Measurements from ENCODE around the gene THSD4.
"Not testable (repeated sequence)": the region's sequence is repeated elsewhere in the genome, so short reads cannot be mapped to it uniquely, and the experiment has no call there.

Gene THSD4

DNA sequence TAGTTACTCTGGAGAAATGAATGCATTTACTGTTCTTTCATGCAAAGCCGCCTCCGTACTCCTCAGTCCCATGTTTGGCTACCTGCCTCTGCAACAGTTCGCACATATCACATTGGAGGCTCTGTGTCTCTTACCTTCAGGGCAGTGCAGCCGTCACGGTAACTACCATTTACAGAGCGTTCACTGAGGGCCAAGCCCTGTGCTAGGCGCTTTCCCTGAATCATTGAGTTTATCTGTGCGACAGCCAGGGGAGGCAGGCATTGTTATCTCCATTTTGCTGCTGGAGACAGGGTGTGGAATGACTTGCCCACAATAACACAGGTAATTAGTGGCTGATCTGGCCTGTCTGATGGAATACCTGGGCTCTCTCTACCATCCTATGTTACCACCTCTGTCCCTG, 115.0 kb downstream of the THSD4 start:
- no peak for DNase-seq

- no peak for DNase-seq
Observed at GRCh38 chr15:71231758-71232157, 116.5 kb downstream of the THSD4 start.

DNA sequence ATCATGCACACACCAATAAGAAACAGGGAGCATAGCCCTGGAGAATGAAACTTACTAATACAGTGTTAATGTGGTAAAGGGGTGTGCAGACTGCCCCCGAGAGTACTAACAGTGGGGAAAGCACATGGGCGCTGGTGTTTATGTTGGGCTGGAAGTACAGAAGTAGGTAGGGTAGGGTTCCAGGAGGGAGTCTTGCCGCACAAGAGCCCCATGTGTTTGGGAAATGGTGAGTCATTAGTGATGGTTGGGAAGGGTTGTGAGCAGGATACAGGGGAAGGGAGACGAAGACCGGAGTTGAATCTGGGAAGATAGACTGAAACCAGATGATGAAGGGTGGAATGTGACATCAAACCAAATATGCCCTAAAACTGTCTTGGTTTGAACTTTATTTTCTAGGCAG, 117.1 kb downstream of the THSD4 start:
- no peak for DNase-seq

- DNase-seq: no peak
Observed at GRCh38 chr15:71237456-71238188, 122.4 kb downstream of the THSD4 start.

- DNase-seq: no peak
Observed at GRCh38 chr15:71238926-71239325, 123.7 kb downstream of the THSD4 start.

GRCh38 chr15:71239592-71240364, 124.5 kb downstream of the THSD4 start:
- DNase-seq: no peak

- DNase-seq: no peak
Observed at GRCh38 chr15:71242292-71242691, 127.0 kb downstream of the THSD4 start.

DNA sequence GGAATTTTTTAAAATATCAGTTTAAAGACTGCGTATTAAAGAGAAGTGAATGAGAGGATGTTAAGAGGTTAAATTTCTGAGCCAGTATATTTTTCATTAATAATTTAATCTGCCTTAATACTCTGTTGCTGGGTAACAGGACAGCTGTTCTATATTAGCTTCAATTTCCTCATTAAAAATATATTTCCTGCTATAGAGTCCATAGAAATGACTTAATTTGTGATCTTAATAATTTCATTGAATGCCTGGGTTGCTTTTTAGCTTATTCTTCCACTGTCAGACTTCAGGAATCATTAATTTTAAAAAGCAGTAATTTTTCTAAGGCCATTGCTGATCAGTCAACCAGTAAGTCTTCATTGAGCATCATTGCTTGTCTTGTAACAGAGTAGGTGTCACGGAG, 129.0 kb downstream of the THSD4 start:
- no peak for DNase-seq

DNA sequence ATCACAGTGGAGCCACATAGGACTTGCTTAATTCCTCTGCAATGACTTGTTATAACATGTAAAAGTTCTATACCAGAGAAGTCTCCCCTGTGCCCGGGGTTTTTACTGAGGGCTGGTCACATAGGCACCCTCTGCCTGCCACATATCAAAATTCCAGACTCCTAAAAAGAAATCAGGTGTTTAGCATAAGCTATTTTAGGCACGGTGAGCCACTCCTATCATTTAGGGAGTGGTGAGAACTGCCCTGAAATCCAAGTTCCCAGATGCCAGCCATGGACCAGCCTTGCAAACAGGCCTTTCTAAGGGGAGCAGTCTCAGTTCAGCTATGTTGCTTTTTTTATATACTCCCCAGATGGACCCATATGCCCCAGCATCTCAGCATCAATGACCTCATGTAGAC, 130.3 kb downstream of the THSD4 start:
- DNase-seq: no peak

DNA sequence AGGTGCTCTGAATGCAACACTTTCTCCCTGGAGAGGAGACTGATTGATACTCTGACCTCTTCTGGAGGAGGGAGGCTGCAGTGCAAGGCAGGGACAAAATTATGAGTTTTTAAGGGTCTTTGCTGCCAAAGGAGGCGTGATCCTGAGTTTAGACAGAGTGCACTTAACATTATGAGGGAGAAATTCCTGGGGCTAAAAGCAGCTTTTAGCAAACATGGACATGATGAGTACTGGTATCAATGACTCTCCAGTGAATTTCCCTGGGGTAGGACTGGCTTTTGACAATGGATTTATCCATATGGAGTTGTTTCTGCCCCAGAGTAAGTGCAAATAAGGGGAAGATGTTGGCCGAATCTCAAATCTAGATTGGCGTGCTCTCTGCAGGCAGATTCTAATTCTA, 133.1 kb downstream of the THSD4 start:
- no peak for DNase-seq

DNA sequence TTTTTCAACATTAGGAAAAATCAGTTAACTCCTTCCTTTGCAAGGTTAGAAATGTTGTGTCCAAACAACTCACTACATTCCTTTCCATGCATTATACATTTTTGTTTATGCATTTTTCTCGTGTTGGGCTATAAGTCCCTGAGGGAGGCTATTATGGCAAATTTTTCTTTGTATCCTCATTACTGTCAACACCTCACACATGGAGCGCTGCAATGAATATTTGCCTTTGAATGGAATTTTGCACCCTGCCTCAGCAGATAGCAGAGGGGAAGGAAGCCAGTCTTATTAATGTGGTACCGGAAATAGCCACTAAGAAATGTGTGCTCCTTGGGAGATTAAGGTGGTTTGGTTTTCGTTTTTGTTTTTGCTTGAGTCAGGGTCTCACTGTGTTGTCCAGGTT, 134.7 kb downstream of the THSD4 start:
- no peak for DNase-seq

GRCh38 chr15:71250936-71251583, 135.8 kb downstream of the THSD4 start:
- no peak for DNase-seq

DNA sequence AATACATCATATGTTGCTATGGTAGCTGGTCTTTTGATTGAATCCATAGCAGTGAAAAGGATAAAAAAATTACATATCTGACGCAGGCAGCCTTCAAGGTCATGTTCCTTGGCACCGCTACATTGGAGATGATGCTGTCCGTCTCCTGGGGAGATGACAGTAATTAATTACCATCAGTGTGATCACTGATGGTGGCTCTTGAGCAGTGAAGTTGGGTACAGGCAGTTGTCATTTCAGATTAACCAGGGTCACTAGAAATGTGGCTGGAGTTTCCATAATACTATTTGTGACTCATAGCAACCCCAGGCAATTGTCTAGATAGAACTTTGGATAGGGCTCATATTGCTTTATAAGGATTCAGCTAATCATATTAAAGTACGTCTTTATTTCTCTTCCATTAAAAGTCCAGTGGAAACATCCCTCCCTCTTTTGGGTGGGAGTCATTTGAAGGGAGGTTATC, 136.3 kb downstream of the THSD4 start:
- DNase-seq: no peak

GRCh38 chr15:71252044-71252739, 136.9 kb downstream of the THSD4 start:
- no peak for DNase-seq

DNA sequence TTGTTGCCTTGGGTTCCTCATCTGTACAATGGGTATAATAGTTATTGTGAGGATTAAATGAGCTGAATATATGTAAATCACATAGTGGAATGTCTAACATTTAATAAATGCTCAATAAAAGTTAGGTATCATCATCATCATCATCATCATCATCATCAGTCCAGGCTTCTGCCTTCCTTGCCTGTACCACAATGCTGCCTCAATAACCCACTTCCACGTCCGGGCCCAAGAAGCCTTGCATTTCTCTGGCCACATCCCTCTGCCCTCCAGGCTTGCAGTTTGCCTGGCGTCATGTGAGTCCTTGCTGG, 137.4 kb downstream of the THSD4 start:
- DNase-seq: no peak

DNA sequence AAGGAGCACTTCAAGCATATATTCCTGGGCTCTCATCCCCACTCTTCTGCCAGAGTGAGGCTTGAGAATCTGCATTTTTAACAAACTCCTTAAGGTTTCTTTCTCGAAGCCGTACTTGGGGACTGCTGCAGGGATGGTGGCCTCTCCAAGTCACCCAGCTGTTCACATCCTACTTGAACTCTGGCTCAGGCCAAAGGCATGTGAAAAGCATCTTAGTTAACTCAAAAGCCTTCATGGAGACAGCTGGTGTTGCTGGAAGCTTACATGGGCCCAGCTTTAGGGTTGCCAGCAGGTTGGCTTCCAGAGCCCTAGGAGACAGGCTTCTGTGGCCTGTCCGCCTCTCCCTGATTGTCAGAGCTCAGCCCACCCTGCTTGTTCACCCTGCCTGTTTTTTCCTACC, 139.2 kb downstream of the THSD4 start:
- no peak for DNase-seq

DNA sequence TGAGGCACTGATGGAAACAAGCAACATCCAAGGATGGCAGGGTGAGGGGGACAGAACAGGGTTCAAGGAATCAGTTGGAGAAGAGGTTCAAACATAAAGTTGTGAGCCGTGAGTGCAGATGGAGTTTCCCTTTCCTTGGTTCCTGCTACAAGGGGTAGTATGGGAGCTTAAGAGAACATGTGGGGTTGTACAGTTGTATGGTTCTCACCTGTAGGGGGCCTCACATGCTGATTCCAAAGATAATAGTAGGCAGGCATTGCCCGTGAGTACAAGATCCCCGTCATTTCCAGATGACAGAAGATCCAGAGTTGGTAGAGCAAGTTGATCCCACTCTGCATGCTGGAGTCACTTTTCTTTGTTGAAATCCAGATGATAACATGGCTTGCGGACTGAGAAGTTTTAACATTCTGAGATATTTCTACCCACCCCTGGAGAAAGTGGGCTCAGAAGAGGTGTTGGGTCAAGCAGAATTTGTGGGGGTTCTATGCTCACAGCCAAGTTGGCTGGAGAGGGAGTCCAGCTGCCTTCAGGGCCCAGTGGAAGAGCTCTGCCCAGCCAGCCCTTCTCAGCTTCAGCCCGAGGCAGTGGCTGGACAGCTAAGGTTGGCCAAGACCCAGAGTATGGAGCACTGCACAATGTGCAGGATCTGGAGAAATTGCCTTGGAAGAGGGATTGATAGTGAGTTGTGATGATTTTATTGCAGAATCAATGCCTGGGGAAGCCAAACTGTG, 141.8 kb downstream of the THSD4 start:
- DNase-seq: no peak

- no peak for DNase-seq
Observed at GRCh38 chr15:71259866-71260265, 144.6 kb downstream of the THSD4 start.

DNA sequence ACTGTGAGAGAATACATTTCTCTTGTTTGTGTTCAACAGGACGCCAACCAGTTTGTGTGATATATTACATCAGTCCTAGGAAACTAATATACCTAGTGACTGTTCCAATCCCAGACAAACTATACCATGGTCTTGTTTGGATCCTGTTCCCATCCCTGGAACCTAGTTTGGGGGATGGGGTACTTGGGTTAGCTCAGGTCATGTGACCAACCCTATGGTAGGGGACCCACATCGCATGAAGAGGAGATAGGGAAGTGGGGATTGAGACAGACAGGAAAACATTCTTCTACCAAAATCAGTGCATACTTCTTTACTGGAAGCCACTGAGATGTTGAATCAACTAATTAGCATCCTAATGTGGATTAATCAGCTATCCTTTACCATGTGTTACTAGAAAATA, 146.1 kb downstream of the THSD4 start:
- no peak for DNase-seq

- no peak for DNase-seq
Observed at GRCh38 chr15:71261909-71262308, 146.6 kb downstream of the THSD4 start.

DNA sequence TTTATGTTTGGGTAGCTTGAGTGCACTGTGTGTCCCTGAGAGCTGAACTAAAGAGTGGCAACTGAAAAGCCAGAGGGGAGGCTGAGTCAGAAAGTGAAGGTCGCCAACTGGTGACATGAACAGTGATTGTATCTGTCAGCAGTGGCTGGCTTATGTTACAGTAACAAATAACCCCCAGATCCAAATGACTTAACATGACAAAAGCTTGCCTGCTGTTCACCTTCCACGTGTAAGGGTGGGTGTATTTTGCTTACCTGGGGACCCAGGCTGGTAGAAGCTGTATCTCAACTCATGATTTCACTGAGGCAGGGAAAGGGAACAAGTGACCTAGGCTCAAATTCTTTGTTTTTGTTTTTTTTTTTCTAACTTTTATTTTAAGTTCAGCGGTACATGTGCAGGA, 147.3 kb downstream of the THSD4 start:
- DNase-seq: no peak

DNA sequence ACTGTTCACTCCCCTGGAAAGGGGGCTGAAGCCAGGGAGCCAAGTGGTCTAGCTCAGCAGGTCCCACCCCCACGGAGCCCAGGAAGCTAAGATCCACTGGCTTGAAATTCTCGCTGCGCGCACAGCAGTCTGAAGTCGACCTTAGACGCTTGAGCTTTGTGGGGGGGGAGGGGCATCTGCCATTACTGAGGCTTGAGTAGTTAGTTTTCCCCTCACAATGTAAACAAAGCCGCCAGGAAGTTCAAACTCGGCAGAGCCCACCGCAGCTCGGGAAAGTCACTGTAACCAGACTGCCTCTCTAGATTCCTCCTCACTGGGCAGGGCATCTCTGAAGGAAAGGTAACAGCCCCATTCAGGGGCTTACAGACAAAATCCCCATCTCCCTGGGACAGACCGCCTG, 150.3 kb downstream of the THSD4 start:
- not testable (repeated sequence) for DNase-seq

DNA sequence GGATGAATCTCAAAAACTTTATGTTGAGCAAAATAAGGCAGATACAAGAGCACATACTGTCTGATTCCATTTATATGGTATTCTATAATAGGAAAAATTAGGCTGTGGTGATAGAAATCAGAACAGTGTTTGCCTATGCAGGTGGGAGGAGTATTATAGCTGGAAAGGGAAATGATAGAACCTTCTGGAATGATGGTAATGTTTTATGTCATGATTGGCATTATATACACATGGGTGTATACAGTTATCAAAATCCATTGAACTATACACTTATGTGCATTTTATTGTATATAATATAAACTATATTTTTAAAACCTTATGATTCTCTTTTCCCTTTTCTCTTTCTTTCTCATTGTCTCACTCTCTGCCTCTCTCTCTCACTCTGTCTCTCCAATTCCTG, 156.1 kb downstream of the THSD4 start:
- no peak for DNase-seq
